Motor neuron (in vitro differentiated cells): Measurements from ENCODE around the gene ZNF296. TPM values are rescaled to one million over a fixed set of nuclear protein-coding genes. Genes with fewer than 3 reads are reported as not detected.
A peak's percentile ranks its signal among the peaks of the same experiment; 100 is the strongest.

Experiments
- ATAC-seq, 8 experiments: fragments of 200-7000 bp; cut with Tn5 transposase; replicated peaks in 6 of 8; 2 replicates each; pipeline ENCODE4 v1.8.0; 2021; ENCODE audit warnings: mild to moderate bottlenecking in 8 of 8, moderate library complexity in 8 of 8
- H3K27ac ChIP-seq, 2 donors: fragments of 250-450 bp; sonication (Bioruptor Pico); 2 replicates each; pipeline ENCODE4 v1.9.0; 2021; ENCODE audit warnings: antibody characterized with exemption in 2 of 2, mild to moderate bottlenecking in 2 of 2, moderate library complexity in 1 of 2
- H3K4me1 ChIP-seq, 2 donors: fragments of 250-450 bp; sonication (Bioruptor Pico); replicated peaks in 1 of 2; 2 replicates each; pipeline ENCODE4 v1.6.1; 2021; ENCODE audit warnings: antibody characterized with exemption in 2 of 2, mild to moderate bottlenecking in 2 of 2, moderate library complexity in 1 of 2
- H3K4me3 ChIP-seq, 5 donors: fragments of 250-450 bp; sonication (Bioruptor Pico); 2 replicates each; pipeline ENCODE4 v1.9.0; 2021; ENCODE audit warnings: antibody characterized with exemption in 5 of 5, mild to moderate bottlenecking in 5 of 5, moderate library complexity in 4 of 5
- WGBS, 10 experiments: fragments of 450-650 bp; shearing (Covaris generic); methylation state at CpG; one replicate each; pipeline ENCODE4 v1.0.0; 2022; 5-methylcytosine and 5-hydroxymethylcytosine counted together
- in situ Hi-C, 9 experiments: fragments of 400-800 bp; cut with MboI; loops; one replicate each; pipeline ENCODE4 v1.15.0; 2021; ENCODE audit warnings: low sequenced_read_pairs in 9 of 9, low pct_unique_long_range_greater_than_20kb in 2 of 9; ENCODE audit not compliant: unreplicated experiment in 9 of 9
- total RNA-seq, 8 experiments: library from RNA; unstranded; fragments of 300-600 nt; gene quantifications; 2 replicates each; pipeline versions ENCODE4 v1.2.3 to v1.2.4, GENCODE V29; 2022

Gene ZNF296
- total RNA-seq, 8 experiments from 2014 or later: 0.46 to 1.9 (median 0.85) TPM

GRCh38 chr19:45091031-45091923, 15.0 kb upstream of the ZNF296 start:
- ATAC-seq: peak; percentile 53 to 90 (median 83)
- peak overlapping the region; percentile 51 to 84 (median 59) for H3K4me3 ChIP-seq
- H3K4me1 ChIP-seq: peaks cover 14 to 15% of the 10 kb centered on the region in 2 donors
- 0 to 19% (median 2%) methylated on average over 1 to 44 of the region's 64 CpGs for WGBS, 10 experiments
- in situ Hi-C loops: no loop called here
- peak overlapping the region; percentile 99 for H3K27ac ChIP-seq

GRCh38 chr19:45090606-45091005, 14.3 kb upstream of the ZNF296 start:
- Histone ChIP-seq H3K4me1 (peaks cover 14 to 15% of the 10 kb centered on the region in 2 donors), H3K27ac (peak overlapping the region; percentile 80 to 99), H3K4me3 (peak overlapping the region; percentile 51 to 84 (median 59))
- in situ Hi-C loops: no loop called here
- WGBS, 10 experiments: 30 to 76% (median 42%) methylated on average over 2 to 5 of the region's 5 CpGs; no CpG with 5 or more reads in 6 of the 10 experiments
- no peak for ATAC-seq

DNA sequence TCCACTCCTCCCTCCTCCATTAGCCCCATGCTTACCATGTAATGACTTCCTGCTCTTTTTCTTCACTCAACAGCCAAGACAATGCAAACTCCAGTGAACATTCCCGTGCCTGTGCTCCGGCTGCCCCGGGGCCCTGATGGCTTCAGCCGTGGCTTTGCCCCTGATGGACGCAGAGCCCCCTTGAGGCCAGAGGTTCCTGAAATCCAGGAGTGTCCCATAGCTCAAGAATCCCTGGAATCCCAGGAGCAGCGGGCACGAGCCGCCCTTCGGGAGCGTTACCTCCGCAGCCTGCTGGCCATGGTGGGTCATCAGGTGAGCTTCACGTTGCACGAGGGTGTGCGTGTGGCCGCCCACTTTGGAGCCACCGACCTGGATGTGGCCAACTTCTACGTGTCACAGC, 13.8 kb upstream of the ZNF296 start:
- in situ Hi-C loops: no loop called here
- no peak for ATAC-seq
- 40 to 100% (median 91%) methylated on average over 2 to 12 of the region's 17 CpGs; no CpG with 5 or more reads in 4 of the 10 experiments for WGBS, 10 experiments
- Histone ChIP-seq H3K4me3 (no peak overlapping the region), H3K4me1 (peaks cover 14 to 15% of the 10 kb centered on the region in 2 donors), H3K27ac (no peak overlapping the region)

GRCh38 chr19:45087531-45087930, 11.3 kb upstream of the ZNF296 start:
- Histone ChIP-seq H3K27ac (no peak overlapping the region), H3K4me1 (peaks cover 6 to 7% of the 10 kb centered on the region in 2 donors), H3K4me3 (no peak overlapping the region)
- in situ Hi-C loops: no loop called here
- no peak for ATAC-seq
- WGBS, 10 experiments: 60 to 100% (median 80%) methylated on average over 1 to 8 of the region's 11 CpGs; no CpG with 5 or more reads in 3 of the 10 experiments

- Histone ChIP-seq H3K27ac (no peak overlapping the region), H3K4me1 (peaks cover 6 to 7% of the 10 kb centered on the region in 2 donors), H3K4me3 (no peak overlapping the region)
- in situ Hi-C loops: no loop called here
- no peak for ATAC-seq
- WGBS, 10 experiments: 67 to 100% (median 94%) methylated on average over 1 to 4 of the region's 4 CpGs; no CpG with 5 or more reads in 5 of the 10 experiments
Observed at GRCh38 chr19:45086480-45086879, 10.2 kb upstream of the ZNF296 start.

DNA sequence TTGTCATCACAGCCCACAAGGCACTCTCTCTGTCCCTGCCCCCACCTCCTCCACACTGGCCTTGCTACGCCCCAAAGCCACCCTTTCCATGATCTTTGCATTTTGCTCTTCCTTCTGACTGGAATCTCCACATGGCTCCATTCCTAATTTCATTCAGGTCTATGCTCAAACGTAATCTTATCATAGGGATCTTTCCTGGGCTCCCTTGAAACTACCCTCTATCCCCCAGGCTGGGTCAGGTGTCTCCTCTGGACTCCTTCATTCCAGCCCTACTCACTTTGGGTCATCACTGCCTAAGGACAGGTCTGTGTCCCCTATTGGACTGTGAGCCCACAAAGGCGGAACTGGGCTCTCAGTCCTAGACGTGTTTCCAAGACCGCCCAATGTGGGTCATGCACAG, 5.9 kb upstream of the ZNF296 start:
- in situ Hi-C loops: no loop called here
- Histone ChIP-seq H3K4me3 (no peak overlapping the region), H3K27ac (no peak overlapping the region), H3K4me1 (peaks cover 9 to 13% of the 10 kb centered on the region in 2 donors)
- 87 to 100% (median 100%) methylated on average over 1 to 3 of the region's 5 CpGs; no CpG with 5 or more reads in 3 of the 10 experiments for WGBS, 10 experiments
- ATAC-seq: no peak

GRCh38 chr19:45079911-45080370, 3.7 kb upstream of the ZNF296 start:
- WGBS, 10 experiments: 0 to 10% (median 0%) methylated on average over 1 to 4 of the region's 6 CpGs; no CpG with 5 or more reads in 2 of the 10 experiments
- in situ Hi-C loops: no loop called here
- H3K4me3 ChIP-seq: peak overlapping the region; percentile 90 to 98 (median 95)
- peaks cover 9 to 26% of the 10 kb centered on the region in 2 donors for H3K4me1 ChIP-seq
- peak overlapping the region; percentile 92 to 97 for H3K27ac ChIP-seq
- ATAC-seq: no peak

- H3K4me1 ChIP-seq: peaks cover 11 to 33% of the 10 kb centered on the region in 2 donors
- in situ Hi-C loops: no loop called here
- ATAC-seq: peak; percentile 72 to 89 (median 83)
- peak within 1 kb of the TSS; percentile 90 to 98 (median 95) for H3K4me3 ChIP-seq
- WGBS, 10 experiments: 0 to 7% (median 0%) methylated on average over 1 to 13 of the region's 61 CpGs; no CpG with 5 or more reads in 1 of the 10 experiments
- H3K27ac ChIP-seq: peak within 1 kb of the TSS; percentile 92 to 97
Observed at GRCh38 chr19:45079063-45079910, 3.0 kb upstream of the ZNF296 start, which contains the start of gene GEMIN7. GEMIN7 (plus strand) TSS chr19:45079260; CDS start chr19:45090115, 10,855 bp downstream.

GRCh38 chr19:45078390-45079062, 2.2 kb upstream of the ZNF296 start:
- Histone ChIP-seq H3K4me1 (peaks cover 11 to 33% of the 10 kb centered on the region in 2 donors), H3K4me3 (peak overlapping the region; percentile 90 to 98 (median 95)), H3K27ac (peak overlapping the region; percentile 92 to 97)
- 0 to 96% (median 66%) methylated on average over 1 to 5 of the region's 10 CpGs; no CpG with 5 or more reads in 1 of the 10 experiments for WGBS, 10 experiments
- in situ Hi-C loops: no loop called here
- peak in 6 of 8 experiments; percentile 0 to 23 (median 8) for ATAC-seq

DNA sequence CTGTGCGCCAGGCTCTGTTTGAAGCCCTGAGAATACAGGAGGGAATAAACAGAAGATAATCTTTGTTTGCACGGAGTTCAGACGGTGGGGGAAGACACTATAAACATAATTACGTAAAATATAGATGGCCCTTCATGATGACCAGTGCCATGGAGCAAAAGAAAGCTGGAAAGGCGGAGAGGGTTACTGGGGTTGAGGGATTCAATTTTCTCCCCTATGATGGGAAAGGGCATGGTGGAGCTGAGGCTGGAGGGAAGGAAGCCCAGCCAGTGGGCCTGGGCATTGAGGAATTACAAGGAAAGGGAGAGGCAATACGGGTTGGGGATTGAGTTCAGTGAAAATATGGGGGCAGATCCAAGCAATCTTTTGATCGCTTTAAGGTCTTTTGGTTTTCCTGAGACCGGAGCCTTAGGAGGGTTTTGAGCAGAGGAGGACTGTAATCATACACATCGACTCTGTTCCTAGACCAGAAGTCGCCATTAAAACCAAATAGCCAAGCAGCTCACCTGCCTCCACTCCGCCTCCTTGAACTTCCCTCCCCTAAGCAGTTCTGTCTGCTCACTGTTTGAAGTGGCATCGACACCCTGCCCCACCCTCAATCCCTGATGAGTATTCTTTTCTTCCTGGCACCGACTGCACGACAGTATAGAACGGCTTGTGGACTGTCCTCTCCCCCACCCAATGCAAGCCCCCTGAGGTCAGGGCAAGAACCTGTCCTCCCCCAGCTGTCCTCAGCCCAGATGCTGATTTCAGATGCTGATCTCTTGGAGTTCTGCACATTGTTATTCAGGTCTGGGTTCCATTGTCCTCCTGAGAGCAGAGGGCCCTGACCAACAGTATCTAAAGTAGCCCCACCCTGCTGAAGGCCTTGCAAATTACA, 813 bp upstream of the ZNF296 start:
- peak overlapping the region in 1 of 5 donors; percentile 22 for H3K4me3 ChIP-seq
- peaks cover 11 to 33% of the 10 kb centered on the region in 2 donors for H3K4me1 ChIP-seq
- no peak for ATAC-seq
- H3K27ac ChIP-seq: no peak overlapping the region
- WGBS, 10 experiments: 17 to 100% (median 60%) methylated on average over 1 to 8 of the region's 15 CpGs; no CpG with 5 or more reads in 1 of the 10 experiments
- in situ Hi-C loops: no loop called here

GRCh38 chr19:45075301-45076028, 813 bp downstream of the ZNF296 start:
- no CpG with 5 or more reads among the region's 26 CpGs for WGBS, 10 experiments
- in situ Hi-C loops: no loop called here

More at GRCh38 chr19:45075301-45076028, 813 bp downstream of the ZNF296 start:
- Histone ChIP-seq H3K4me1 (peaks cover 5 to 28% of the 10 kb centered on the region in 2 donors), H3K27ac (no peak overlapping the region), H3K4me3 (peak overlapping the region in 2 of 5 donors; percentile 22 to 32)
- ATAC-seq: peak in 7 of 8 experiments; percentile 3 to 57 (median 14)
